PC-9 (cell line): ENCODE measurements around the gene HPN.

Experiments
- CTCF ChIP-seq: fragments of 200-600 bp; sonication (generic); conservative IDR thresholded peaks from 2 replicates; pipeline ENCODE4 v1.6.1; 2017; ENCODE audit warnings: mixed run types, antibody characterized with exemption, mild to moderate bottlenecking, moderate library complexity
- EZH2 ChIP-seq: fragments of 200-600 bp; sonication (generic); IDR thresholded peaks from 2 replicates; pipeline ENCODE4 v1.8.0; 2017; ENCODE audit warnings: antibody characterized with exemption, low read depth

GRCh38 chr19:35054626-35055025 lies 13.1 kb downstream of the HPN start:
- TF ChIP-seq CTCF = no peak
- no peak for TF ChIP-seq EZH2
